Astrocyte (in vitro differentiated cells and primary cell): ENCODE results near the gene CCL25. TPM values are rescaled to one million over a fixed set of nuclear protein-coding genes. Genes with fewer than 3 reads are reported as not detected.

Experiments
- DNase-seq: peaks from one replicate; pipeline ENCODE4 v3.0.0-alpha.2; 2010; ENCODE audit warnings: low read depth
- FAIRE-seq: peaks from 2 replicates; lab custom pipeline; 2011; peaks lifted over from hg19 to GRCh38; lab: Jason Lieb, UNC
- H2AFZ ChIP-seq: 2 replicates; pipeline ENCODE4 v1.6.0; 2012; ENCODE audit warnings: low read depth, low read length, inconsistent platforms
- H3K27ac ChIP-seq: 2 replicates; pipeline ENCODE4 v1.5.1; 2011; ENCODE audit warnings: low read depth, low read length, inconsistent platforms
- H3K27me3 ChIP-seq: 2 replicates; pipeline ENCODE4 v1.6.0; 2011; ENCODE audit warnings: low read length, inconsistent platforms; ENCODE audit not compliant: insufficient read depth
- H3K36me3 ChIP-seq: 2 replicates; pipeline ENCODE4 v1.5.1; 2011; ENCODE audit warnings: low read length, inconsistent platforms; ENCODE audit not compliant: insufficient read depth
- H3K4me1 ChIP-seq: 2 replicates; pipeline ENCODE4 v1.5.1; 2011; ENCODE audit warnings: low read length, inconsistent platforms; ENCODE audit not compliant: insufficient read depth
- H3K4me2 ChIP-seq: 2 replicates; pipeline ENCODE4 v1.6.0; 2012; ENCODE audit warnings: low read length, inconsistent platforms
- H3K4me3 ChIP-seq: 2 replicates; pipeline ENCODE4 v1.5.1; 2011; ENCODE audit warnings: low read depth, mild to moderate bottlenecking, low read length, inconsistent platforms; ENCODE audit not compliant: insufficient read depth
- H3K79me2 ChIP-seq: 2 replicates; pipeline ENCODE4 v1.6.0; 2012; ENCODE audit warnings: mild to moderate bottlenecking, low read length, inconsistent platforms; ENCODE audit not compliant: insufficient read depth
- H3K9ac ChIP-seq: 2 replicates; pipeline ENCODE4 v1.6.0; 2012; ENCODE audit warnings: mild to moderate bottlenecking, low read length, inconsistent platforms
- H3K9me3 ChIP-seq: 2 replicates; pipeline ENCODE4 v1.5.1; 2012; ENCODE audit warnings: low read depth, mild to moderate bottlenecking, low read length, inconsistent platforms; ENCODE audit not compliant: insufficient read depth
- H4K20me1 ChIP-seq: 2 replicates; pipeline ENCODE4 v1.6.0; 2012; ENCODE audit warnings: low read length, inconsistent platforms; ENCODE audit not compliant: insufficient read depth
- H3K27ac Mint-ChIP-seq: one replicate; pipeline ENCODE4 v1.8.0; 2021; ENCODE audit warnings: mild to moderate bottlenecking, mixed read lengths; ENCODE audit not compliant: unreplicated experiment
- H3K27me3 Mint-ChIP-seq: one replicate; pipeline ENCODE4 v1.8.0; 2021; ENCODE audit warnings: low read depth, mixed read lengths; ENCODE audit not compliant: unreplicated experiment
- H3K36me3 Mint-ChIP-seq: one replicate; pipeline ENCODE4 v1.8.0; 2021; ENCODE audit warnings: low read depth, mixed read lengths; ENCODE audit not compliant: unreplicated experiment
- H3K4me1 Mint-ChIP-seq: one replicate; pipeline ENCODE4 v1.8.0; 2021; ENCODE audit warnings: low read depth, mixed read lengths; ENCODE audit not compliant: unreplicated experiment
- H3K4me3 Mint-ChIP-seq: one replicate; pipeline ENCODE4 v1.8.0; 2021; ENCODE audit warnings: mild to moderate bottlenecking, moderate library complexity, mixed read lengths; ENCODE audit not compliant: unreplicated experiment
- H3K9me3 Mint-ChIP-seq: one replicate; pipeline ENCODE4 v1.8.0; 2021; ENCODE audit warnings: mild to moderate bottlenecking, mixed read lengths; ENCODE audit not compliant: unreplicated experiment
- CTCF ChIP-seq: IDR thresholded peaks from 2 replicates; pipeline ENCODE4 v1.5.1; 2011; ENCODE audit warnings: low read depth, mild to moderate bottlenecking, inconsistent platforms, low read length, moderate library complexity; ENCODE audit not compliant: insufficient read depth
- EZH2 ChIP-seq: IDR thresholded peaks from 2 replicates; pipeline ENCODE4 v1.6.1; 2012; ENCODE audit warnings: mild to moderate bottlenecking, low read length, inconsistent platforms; ENCODE audit not compliant: insufficient read depth
- total RNA-seq: library from RNA; stranded (reverse); gene quantifications from 2 replicates; pipeline ENCODE4 v1.2.1, GENCODE V29; 2021

Gene CCL25
- total RNA-seq, 1 donor from 2014 or later, result not detected

- H3K36me3 Mint-ChIP-seq, result no peaks in the 10 kb centered on the region
- no peaks in the 10 kb centered on the region for H3K27me3 ChIP-seq
- peaks cover 3% of the 10 kb centered on the region for H3K9me3 ChIP-seq
- H4K20me1 ChIP-seq, result no peaks in the 10 kb centered on the region
- no peak overlapping the region for H3K4me2 ChIP-seq
- no peak overlapping the region for H3K4me3 ChIP-seq
- no peaks in the 10 kb centered on the region for H3K79me2 ChIP-seq
- no peaks in the 10 kb centered on the region for H3K4me1 Mint-ChIP-seq
- peaks cover 2% of the 10 kb centered on the region for H3K9me3 Mint-ChIP-seq
- H2AFZ ChIP-seq, result no peak overlapping the region
- DNase-seq (no peak), FAIRE-seq (no peak)
- H3K27ac ChIP-seq, result no peak overlapping the region
- H3K36me3 ChIP-seq, result no peaks in the 10 kb centered on the region
- no peaks in the 10 kb centered on the region for H3K4me1 ChIP-seq
- TF ChIP-seq CTCF (no peak), EZH2 (no peak)
- H3K27me3 Mint-ChIP-seq, result peaks cover 5% of the 10 kb centered on the region
- H3K9ac ChIP-seq, result no peak overlapping the region
- no peak overlapping the region for H3K27ac Mint-ChIP-seq
- no peak overlapping the region for H3K4me3 Mint-ChIP-seq
Measured at GRCh38 chr19:8065875-8066261, 13.3 kb downstream of the CCL25 start.

DNA sequence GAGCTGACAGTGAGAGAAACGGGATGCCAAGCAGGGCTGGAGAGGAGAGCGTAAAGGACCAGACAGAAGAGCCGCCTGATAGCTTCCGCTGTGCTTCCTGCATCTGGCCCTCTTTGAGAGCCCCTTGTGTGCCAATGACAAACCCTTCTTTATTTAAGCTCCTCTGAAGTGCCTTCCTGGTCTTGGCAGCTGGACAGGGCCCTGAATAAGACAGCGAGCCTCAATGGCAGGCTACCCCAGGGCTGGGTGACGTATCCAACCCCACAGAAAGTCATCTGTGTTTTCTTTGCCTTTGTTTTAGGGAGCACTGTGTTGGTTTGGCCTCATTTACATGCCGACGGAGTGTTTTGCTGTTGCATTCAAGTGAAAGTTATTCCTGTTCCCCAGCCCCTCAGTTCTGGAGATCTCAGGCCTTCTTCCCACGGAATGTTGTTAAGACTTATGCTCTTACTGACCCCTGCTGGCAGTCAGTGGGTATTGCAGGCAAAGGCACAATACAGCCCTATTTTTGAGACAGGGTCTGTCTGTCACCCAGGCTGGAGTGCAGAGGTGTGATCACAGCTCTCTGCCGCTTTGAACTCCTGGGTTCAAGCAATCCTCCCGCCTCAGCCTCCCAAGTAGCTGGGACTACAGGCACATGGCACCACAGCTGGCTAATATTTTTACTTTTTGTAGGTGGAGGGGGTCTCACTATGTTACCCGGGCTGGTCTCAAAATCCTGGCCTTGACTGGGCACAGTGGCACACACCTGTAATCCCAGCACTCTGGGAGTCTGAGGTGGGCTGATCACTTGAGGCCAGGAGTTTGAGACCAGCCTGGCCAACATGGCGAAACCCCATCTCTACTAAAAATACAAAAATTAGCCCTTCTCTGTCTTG is 16.8 kb downstream of the CCL25 start:
- peaks cover 10% of the 10 kb centered on the region for H3K9me3 Mint-ChIP-seq
- no peak overlapping the region for H3K9ac ChIP-seq
- H3K36me3 ChIP-seq, result no peaks in the 10 kb centered on the region
- H4K20me1 ChIP-seq, result no peaks in the 10 kb centered on the region
- no peak overlapping the region for H3K27ac Mint-ChIP-seq
- no peak overlapping the region for H3K4me3 Mint-ChIP-seq
- TF ChIP-seq CTCF, result peak; percentile 27
- TF ChIP-seq EZH2, result no peak
- no peaks in the 10 kb centered on the region for H3K79me2 ChIP-seq
- H3K27me3 ChIP-seq, result no peaks in the 10 kb centered on the region
- no peaks in the 10 kb centered on the region for H3K4me1 ChIP-seq
- DNase-seq (no peak), FAIRE-seq (no peak)
- peaks cover 5% of the 10 kb centered on the region for H3K9me3 ChIP-seq
- no peak overlapping the region for H3K27ac ChIP-seq
- H2AFZ ChIP-seq, result no peak overlapping the region
- no peaks in the 10 kb centered on the region for H3K27me3 Mint-ChIP-seq
- no peaks in the 10 kb centered on the region for H3K36me3 Mint-ChIP-seq
- H3K4me2 ChIP-seq, result no peak overlapping the region
- H3K4me3 ChIP-seq, result no peak overlapping the region
- H3K4me1 Mint-ChIP-seq, result no peaks in the 10 kb centered on the region

- DNase-seq, result no peak
- no peak overlapping the region for H3K9ac ChIP-seq
Measured at GRCh38 chr19:8071912-8072311, 19.4 kb downstream of the CCL25 start.

More at GRCh38 chr19:8071912-8072311, 19.4 kb downstream of the CCL25 start:
- H3K27me3 Mint-ChIP-seq, result no peaks in the 10 kb centered on the region
- no peak overlapping the region for H3K4me3 Mint-ChIP-seq
- Histone ChIP-seq H3K36me3 (no peaks in the 10 kb centered on the region), H3K27ac (no peak overlapping the region), H3K4me3 (no peak overlapping the region), H3K79me2 (no peaks in the 10 kb centered on the region), H3K9me3 (peaks cover 5% of the 10 kb centered on the region), H3K4me1 (no peaks in the 10 kb centered on the region), H3K27me3 (no peaks in the 10 kb centered on the region), H3K4me2 (no peak overlapping the region), H2AFZ (no peak overlapping the region), H4K20me1 (no peaks in the 10 kb centered on the region)
- peaks cover 10% of the 10 kb centered on the region for H3K9me3 Mint-ChIP-seq
- no peak overlapping the region for H3K27ac Mint-ChIP-seq
- H3K36me3 Mint-ChIP-seq, result no peaks in the 10 kb centered on the region
- H3K4me1 Mint-ChIP-seq, result no peaks in the 10 kb centered on the region
- TF ChIP-seq CTCF (no peak), EZH2 (no peak)
- FAIRE-seq, result no peak
